HG02610 (cell line): ENCODE measurements around the gene P3H1.
A peak's percentile ranks its signal among the peaks of the same experiment; 100 is the strongest.
"Not testable (repeated sequence)": the region's sequence is repeated elsewhere in the genome, so short reads cannot be mapped to it uniquely, and the experiment has no call there.

ENCODE experiments used
- ATAC-seq: cut with Tn5 transposase; IDR thresholded peaks from one replicate; pipeline ENCODE4 v1.9.1; 2021; ENCODE audit warnings: mild to moderate bottlenecking, moderate library complexity; ENCODE audit not compliant: unreplicated experiment

Gene P3H1

DNA sequence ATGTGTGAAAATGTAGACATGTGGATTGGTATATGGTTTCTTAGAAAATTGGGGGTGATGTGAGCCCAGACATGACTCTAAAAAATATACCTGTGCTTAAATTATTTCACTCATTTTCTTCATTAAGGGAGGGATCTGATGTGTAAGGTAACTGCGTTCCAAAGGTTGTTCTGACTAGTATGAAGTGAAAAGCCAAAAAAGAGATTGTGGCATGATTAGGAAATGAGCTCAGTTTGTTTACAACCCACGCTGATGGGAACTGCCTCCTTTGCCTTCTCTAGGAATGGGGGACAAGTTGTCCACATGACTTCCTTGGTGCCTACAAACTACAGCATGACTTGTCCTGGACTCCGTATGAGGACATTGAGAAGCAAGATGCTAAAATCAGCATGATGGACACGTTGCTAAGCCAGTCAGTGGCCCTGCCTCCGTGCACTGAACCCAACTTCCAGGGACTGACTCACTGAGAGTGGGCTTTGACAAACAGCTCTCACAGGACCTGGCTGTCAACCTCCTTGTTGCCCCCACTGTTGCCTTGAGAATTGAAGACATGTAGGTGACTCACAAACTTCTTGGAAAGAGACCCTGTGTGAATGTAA lies 8.2 kb upstream of the P3H1 start:
- ATAC-seq, result no peak

DNA sequence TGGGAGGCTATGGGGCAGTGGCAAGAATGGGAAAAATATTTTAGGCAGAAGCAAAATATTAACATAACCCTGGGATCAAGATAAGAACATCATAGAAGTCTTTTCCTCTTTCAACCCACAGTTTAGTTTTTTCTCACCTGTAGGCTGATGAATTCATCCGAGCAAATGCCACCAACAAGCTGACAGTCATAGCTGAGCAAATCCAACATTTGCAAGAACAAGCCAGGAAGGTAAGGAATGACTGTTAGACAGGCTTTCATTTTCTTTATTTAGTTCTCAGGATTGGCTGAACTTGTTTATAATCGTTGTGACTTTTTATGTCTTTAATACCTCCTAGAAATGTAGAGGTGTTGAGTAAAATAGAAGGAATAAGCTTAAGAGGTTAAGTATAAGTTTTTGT lies 6.6 kb upstream of the P3H1 start:
- no peak for ATAC-seq

DNA sequence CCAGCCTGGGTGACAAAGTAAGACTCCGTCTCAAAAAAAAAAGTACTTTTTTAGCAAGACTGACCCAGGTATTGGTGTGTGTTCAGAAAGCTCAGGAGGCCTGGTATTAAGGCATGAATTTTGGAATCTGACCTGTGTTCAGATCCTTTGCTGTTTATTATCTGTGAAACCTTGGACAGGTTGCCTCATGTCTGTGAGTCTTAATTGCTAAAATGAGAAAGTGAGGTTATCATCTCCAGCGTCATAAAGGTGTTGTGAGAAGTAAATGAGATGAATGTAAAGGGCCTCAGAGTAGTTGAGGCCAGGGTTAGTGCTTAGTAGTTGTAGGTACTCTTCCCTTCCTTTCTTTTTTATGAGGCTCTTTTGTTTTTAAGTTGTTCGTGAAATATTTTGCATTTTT lies 3.0 kb upstream of the P3H1 start:
- ATAC-seq, result no peak

DNA sequence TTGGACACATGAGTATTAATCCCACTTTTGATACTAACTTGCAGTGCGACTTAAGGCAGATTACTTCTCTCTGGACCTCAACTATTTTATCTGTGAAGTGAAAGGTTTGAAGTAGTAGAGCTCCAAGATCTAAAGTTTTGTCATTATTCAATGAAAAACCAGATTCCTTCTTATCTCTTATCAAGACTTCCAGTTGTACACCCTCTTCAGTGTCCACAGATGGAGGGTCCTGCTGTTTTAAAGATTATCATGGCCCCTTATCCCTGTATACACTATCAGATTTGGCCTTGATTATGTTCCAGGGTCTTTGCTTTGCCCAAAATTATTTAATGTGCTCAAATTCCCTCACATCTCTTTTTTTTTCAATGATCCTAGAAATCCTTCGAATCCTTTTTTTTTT lies 1.3 kb upstream of the P3H1 start:
- no peak for ATAC-seq

DNA sequence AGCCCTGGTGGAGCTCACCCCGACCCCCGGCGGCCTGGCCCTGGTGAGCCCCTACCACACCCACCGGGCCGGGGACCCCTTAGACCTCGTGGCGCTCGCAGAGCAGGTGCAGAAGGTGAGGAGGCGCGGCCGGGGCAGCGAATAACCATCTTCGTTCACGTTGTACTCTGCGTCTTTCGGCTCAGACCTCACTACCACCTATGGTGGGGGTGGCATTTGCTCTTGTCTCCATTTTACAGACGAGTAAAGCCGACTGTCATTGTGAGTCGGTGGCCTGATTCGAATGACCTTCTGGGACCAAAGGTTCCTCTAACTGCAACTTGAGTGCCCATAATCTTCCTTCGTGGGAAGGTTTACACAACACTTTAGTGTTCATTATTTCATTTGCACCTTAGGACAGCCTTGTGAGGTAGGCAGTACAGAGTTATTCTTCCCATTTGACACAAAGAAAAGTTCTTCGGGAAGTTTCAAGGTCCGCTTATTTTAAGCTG lies 727 bp upstream of the P3H1 start:
- peak; percentile 9 for ATAC-seq

DNA sequence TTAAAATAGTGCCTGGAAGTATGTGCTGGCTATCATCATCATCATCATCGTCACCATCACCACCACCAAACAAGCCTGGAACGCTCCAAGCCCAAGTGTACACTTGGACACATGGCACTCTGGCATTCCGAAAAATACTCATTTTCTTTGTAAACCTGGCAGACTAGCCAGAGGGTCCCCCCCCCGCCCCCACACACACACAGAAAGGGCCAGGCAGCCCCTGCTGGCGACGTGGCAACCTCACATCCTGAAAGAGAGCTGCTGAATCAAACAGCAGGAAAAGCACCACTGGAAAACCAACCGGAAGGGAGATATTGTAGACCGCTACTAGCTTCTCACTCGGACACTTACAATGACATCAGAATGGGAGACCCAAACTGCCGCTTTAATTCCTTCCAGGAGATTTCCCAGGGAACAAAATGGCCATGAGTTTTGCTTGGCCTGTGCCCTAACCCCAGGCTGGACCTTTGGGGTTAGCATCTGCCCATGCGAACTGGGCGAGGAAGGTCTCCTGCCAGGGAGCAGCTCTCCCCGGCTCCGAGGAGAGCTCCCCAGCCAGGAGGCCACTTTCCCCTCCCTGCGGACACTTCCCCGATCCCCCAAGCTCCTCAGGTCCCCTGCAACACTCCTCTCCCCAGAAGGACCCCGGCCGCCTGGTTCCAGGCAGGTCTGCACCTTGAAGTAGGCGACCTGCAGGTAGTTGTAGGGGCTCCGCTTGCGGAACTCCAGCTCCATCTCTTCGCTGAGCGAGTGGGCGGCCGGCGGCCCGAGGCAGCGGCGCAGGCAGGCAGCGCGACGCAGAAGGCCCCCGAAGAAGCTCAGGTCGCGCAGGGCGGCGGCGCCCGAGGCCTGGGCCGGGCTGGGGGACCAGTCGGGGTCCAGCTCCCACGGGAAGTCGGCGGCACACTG lies 742 bp downstream of the P3H1 start:
- ATAC-seq, result peak; percentile 8

DNA sequence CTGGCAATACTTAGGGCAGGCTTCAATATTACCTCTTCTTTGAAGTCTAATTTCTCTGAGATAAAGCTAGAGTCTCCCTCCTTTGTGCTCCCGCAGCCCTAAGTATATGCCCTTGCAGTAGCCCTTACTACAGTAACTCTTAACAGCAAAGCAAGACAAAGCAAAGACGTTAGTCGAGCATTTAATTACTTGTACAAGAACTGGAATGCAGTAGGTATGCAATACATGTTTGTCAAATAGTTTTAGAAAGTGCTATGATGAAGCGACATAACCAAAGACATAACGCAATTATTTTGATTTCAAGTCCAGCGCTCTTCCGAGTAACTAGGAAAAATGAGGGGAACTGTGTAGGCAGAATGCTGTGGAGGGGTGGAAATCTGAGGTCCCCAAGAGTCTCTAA lies 1.6 kb downstream of the P3H1 start:
- ATAC-seq, result no peak

DNA sequence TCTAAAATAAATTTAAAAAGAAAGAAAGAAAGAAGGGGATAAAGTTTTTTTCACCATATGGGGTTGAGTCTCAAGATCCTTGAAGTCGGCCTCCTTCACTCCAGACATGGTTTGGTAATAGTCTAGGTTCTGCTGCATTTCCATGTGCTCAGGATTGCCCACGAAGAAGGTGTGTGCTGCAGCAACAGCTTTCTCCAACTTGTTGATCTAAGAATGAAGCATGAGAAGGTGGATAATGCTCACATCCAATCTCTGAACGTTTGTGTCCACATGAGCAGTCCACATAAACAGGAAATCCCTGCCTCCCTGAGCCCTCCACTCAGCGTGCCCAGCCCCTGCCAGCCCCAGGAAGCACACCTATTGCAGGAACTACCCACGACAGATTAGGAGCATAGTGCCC lies 4.6 kb downstream of the P3H1 start:
- no peak for ATAC-seq

DNA sequence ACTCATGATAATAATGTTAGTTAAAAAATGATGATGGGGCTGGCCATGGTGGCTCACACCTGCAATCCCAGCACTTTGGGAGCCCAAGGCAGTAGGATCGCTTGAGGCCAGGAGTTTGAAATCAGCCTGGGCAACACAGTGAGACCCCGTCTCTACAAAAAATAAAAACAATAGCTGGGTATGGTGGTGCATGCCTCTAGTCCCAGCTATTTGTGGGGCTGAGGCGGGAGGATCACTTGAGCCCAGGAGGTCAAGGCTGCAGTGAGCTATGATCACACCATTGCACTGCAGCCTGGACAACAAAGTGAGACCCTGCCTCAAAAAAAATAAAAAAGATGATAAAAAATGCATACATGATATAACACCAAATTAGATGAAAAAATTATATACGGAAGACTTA lies 5.3 kb downstream of the P3H1 start:
- no peak for ATAC-seq

DNA sequence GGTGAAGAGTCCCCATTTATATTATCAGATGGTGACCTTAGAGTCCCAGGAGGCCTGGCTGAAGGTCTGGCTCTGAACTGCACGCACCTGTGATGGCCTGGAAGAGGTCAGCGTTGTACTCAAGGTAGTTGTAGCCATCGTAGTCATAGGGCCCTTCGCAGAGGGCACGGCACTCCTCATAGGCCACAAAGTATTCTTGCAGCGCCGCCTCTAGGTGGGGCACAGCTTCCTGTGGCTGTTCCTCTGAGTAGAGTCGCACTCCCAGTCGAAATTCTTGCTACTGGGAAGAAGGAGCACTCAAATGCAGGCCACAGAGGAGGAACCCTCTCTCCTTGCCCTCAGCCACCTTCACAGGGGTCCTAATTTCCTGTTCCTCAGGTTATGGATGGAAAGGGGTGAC lies 7.7 kb downstream of the P3H1 start:
- ATAC-seq, result no peak

DNA sequence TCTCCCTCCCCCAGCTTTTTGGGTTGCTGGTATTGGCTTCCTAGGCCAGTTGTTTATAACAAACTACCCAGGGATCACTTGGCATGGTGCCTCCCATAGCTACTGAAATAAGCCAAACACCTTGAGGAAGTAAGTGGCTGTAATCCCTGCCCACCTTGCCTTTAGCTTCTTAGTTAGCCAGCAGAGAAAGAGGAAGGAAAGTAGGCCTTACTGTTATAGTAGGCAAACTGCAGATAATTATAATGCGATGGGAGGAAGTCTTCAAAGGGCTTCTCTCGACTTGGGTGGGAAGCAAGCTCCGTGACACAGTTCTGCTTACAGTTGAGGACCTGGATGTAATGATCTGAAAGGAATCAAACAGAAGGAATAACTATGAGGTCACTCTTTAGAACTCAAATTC lies 8.2 kb downstream of the P3H1 start:
- ATAC-seq, result no peak

DNA sequence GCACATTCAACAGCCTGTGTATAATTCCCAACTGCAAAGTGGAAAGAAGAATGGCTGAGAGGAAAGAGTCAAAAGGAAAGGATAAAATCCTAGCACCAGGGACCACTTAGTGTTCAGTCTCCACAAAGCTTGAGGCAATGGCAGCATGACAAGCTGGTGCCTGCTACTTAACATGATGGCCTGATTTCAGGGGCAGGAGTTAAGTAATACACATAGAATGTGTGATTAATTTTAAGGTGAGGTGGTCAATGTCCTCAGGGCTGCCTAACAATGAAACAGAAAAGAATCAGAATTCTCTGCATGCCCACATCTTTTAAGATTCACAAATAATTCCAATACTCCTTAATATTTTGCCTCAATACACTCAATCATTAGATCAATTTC lies 8.9 kb downstream of the P3H1 start:
- ATAC-seq, result no peak

DNA sequence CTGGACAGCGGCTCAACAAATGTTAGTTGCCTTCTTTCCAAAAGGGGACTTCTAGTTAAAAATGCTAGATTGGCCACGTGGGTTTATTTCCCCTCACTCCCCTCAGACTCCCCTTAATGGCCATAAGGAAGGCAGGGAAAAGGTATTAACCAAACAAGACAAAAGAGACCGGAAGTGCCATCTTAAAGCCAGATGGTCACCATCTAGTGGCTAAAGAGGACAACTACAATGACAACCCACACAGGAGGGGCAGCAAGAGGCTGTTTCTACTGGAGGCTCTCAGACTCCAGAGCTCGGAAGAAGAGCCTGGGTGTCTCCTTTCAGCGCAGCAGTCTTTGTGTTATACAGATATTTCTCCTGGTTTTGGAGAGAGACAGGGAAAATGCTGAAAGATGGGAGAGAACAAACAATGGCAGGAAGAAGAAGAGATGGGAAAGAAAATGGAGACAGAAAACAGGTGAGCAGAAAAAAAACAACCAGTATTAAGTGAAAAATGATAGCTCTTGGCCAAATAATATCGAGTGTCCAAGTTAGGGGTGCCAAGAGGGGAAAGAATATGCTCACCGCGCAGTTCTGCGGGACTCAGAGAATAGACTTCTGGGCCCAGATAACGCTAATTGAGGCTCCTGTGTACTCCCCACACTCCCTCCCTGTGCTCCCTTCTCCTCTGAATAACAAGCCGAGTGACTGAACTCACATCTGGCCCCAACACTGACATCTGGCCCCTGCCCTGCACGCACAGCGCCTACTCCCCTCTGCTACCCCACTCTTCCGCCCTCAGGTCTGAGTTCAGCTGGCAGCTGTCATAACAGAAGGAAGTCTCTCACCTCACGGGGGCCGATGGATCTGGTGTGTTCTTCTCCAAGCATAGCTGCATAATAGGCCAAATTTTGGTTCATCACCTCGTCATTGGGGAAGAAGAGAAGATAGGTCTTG lies 9.6 kb downstream of the P3H1 start:
- no peak for ATAC-seq

DNA sequence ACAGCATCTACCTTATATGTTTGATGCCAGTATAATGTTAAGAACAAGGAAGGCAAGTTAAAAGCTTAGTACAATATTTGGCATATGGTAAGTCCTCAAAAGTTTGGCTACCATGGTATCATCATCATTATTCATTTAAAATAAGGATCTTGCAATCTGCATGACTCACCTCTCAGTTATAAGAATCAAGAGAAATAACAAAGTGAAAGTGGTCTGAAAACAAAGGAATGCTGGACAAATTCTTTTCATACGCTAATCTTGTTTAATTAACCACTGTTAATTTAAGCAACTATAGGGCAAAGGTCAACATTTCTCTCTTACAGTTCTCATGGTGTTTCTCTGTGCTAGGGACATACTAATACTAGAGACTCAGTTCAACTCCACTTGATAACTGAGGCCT lies 13.8 kb downstream of the P3H1 start:
- ATAC-seq, result no peak

DNA sequence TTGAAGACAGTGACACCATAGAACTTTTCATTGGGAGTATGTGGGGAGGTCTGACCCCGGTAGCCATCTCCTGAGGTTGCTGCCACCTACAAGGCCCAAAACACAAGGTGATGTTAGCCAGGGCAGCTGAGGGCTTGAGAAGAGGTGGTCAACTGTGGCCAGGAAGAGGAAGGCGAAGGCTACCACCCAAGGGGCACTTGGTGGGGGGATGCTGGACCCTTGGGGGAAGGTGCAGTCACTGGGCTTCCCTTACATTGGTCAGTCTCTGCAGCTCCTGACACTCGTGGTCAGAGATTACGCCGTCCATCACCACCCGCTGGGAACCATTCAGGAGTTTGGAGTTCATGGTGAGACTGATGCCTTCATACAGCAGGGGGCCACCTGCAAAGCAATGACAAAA lies 14.5 kb downstream of the P3H1 start:
- ATAC-seq, result no peak

DNA sequence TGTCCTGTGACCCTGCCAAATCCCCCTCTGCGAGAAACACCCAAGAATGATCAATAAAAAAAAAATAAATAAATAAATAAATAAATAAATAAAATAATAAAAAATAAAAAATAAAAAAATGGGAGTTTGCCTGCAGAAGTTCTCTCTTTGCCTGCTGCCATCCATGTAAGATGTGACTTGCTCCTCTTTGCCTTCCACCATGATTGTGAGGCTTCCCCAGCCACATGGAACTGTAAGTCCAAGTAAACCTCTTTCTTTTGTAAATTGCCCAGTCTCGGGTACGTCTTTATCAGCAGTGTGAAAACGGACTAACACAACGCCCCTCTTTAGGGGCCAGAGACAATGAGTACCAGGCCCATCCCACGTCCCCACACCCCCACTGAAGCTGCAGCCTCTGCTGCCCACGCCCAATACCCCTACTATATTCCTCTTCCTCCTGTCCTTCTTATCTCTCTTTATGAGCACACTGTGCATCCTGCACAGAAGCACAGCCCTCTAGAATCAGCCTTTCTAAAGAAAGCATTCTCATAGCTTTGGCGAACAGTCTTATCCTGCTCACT lies 15.2 kb downstream of the P3H1 start:
- not testable (repeated sequence) for ATAC-seq

DNA sequence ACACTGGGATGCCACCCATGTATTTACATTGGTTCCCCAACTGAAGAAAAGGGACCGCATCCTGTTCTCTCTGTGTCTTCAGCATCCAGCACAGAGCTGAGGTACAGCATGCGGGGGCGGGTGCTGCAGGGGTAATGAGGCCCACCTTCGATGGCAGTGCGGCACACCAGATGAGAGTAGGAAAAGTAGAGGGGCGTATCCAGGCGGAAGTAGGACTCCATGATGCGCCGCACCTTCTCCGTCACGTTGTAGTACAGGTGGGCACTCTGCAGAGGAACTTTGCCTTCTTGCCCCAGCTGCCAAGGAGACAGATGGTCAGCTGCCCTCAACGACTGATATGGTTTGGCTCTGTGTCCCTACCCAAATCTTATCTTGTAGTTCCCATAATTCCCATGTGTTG lies 16.8 kb downstream of the P3H1 start:
- ATAC-seq, result no peak

DNA sequence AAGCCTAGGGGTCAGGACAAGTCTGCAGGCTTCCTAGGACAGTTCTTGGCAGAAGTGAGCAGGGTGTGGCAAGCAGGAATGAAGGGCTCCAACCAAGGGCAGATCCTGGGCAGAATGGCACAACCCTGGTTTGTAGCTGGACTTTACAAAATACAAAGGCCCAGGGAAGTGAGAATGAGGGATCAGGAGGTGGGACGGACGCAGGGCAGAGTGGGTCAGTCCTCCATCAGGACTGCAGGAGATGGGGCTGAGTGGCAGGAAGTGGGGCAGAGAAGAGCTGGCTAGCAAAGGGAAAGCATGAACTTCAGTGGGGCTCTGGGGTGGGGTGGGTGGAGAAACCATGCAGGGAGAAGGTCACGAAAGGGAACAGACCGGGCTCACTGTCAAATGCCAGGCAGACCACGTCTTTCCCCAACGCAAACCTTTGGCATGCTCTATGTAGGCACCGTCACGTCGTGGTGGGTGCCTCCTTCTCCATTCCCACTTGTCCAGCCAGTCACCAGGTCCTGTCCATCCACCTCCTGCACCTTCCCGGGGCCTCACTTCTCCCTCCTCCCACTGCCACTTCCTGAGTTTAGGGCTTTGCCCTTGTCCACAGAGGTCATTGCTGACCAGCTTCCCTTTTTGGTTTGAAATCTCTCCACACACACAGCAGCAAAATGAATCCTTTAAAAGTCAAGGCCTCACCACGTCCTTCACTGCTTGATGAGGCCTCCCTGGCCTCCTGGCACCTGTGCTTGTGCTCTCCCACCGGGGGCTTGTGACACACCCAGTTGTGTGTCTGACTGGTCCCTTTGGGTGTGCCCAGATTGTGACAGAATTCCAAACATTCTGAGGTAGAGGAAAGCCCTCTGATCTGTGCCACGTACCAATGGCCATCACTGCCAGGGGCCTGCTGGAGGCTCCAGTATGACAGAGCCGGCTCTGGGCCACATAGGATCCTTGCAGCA lies 18.1 kb downstream of the P3H1 start:
- no peak for ATAC-seq

DNA sequence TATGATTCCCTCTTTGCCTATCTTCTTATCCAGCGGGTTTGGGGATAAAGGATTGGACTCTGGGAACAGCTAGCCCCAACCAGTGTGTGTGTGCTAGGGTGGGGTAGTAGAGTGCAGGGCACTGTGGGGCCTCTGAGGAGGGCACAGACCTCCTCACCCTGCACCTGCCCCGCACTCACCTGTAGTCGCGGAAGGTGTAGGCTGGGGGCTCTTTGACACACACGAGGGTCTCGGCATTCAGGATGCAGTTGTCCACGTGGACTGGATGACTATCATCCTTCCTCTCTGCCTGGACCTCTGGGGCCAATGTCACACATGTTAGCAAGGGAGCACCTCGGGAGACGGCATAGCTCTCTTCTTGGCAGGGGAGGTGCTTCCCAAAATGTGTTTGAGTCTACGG lies 18.8 kb downstream of the P3H1 start:
- no peak for ATAC-seq

DNA sequence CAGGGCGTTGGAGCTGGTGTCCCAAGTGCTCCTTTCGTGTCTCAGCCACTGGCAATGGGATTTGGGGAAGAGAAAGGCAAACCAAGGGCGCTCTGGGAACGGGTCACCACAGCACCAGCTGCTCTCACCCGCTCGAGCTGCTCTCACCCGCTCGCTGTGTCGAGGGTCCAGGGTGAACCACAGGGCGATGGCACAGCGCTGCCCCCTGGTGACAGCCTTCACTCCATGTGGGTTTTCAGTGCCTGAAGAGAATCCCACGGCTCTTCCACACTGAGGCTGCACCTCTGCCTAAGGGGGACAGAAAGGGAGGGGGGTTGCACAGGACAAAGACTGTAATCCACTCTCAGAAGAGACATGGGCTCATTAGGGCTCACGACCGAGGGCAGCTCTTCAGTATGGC lies 19.7 kb downstream of the P3H1 start:
- no peak for ATAC-seq
